GM21528 (cell line): ENCODE measurements around the gene DHRS11.
"Not testable (repeated sequence)": the region's sequence is repeated elsewhere in the genome, so short reads cannot be mapped to it uniquely, and the experiment has no call there.

Experiments
- ATAC-seq: cut with Tn5 transposase; IDR thresholded peaks from one replicate; pipeline ENCODE4 v1.9.1; 2021; ENCODE audit warnings: mild to moderate bottlenecking, moderate library complexity; ENCODE audit not compliant: unreplicated experiment, low FRiP score

DHRS11 gene

DNA sequence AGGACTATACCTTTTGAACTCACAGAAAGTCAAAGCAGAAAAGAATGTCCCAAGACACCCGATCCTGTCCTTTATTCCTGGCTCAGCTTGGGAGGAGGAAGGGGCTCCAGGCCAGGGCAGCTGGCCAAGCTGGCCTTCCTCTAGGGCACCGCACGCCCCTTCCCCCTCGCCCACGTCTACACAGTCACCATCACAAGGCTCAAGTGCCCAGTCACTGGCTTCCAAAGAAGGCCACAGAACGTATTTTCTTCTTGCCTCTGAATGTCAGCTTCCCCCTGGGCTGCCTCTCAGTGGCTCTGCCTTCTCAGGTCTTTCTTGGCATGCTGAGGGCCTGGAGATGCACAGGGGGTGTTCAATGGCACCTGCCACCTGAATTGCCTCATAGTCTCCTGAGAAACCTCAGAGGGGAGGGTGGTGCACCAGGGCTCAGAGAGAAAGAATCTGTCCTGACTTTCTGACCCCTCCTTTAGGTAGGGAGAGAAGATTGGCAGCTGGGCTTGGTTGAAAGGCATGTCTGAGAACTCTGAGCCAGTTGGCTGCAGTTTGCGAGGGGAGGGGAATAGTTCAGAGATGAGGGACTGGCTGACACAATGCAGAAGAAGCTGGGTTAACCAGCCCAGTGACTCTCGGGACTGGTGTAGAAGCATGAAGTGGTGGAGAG, 2.1 kb downstream of the DHRS11 start:
- no peak for ATAC-seq

DNA sequence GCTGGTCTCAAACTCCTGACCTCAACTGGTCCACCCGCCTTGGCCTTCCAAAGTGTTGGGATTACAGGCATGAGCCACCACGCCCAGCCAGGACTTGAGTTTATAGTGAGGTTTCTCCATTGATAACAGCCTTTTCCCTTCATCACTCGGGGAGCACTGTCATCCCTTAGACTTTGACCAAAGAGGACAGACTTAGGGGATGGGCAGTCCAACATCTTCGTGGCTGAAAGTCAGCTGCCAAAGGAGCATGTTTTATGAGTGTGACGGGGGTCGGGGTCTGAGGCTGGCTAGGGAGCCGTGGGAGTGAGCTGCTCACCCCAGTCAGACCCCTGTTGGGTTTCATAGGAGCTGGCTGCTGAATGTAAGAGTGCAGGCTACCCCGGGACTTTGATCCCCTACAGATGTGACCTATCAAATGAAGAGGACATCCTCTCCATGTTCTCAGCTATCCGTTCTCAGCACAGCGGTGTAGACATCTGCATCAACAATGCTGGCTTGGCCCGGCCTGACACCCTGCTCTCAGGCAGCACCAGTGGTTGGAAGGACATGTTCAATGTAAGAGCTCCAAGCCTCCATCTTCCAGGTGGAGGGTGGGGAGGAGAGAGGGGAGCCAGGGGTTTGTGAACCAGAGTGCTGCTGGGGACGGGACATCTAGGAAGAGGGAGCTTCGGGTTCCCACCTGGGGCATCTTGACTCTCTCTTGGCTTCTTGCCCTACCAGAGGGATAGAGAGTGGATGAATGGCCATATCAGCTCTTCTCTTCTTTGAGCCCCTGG, 3.1 kb downstream of the DHRS11 start:
- no peak for ATAC-seq

DNA sequence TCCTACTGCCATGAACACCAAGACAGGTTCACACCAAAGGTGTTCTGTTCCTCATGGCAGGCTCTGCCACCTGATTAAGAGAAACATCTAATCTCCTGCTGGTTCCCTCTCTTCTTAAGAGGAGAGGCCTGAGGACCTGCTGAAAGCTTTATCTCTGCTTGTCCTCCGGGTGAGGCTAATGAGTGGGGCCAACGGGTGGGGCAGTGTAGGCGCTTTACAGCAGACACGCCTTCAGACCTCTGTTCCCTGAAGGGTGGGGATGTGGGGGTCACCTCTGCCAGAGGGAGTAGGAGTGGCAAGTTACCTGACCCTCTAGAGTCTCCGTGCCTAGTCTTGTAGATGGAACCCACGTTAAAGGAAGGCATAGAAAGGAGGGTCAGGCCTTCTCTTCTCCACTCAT, 5.5 kb downstream of the DHRS11 start:
- ATAC-seq = no peak

DNA sequence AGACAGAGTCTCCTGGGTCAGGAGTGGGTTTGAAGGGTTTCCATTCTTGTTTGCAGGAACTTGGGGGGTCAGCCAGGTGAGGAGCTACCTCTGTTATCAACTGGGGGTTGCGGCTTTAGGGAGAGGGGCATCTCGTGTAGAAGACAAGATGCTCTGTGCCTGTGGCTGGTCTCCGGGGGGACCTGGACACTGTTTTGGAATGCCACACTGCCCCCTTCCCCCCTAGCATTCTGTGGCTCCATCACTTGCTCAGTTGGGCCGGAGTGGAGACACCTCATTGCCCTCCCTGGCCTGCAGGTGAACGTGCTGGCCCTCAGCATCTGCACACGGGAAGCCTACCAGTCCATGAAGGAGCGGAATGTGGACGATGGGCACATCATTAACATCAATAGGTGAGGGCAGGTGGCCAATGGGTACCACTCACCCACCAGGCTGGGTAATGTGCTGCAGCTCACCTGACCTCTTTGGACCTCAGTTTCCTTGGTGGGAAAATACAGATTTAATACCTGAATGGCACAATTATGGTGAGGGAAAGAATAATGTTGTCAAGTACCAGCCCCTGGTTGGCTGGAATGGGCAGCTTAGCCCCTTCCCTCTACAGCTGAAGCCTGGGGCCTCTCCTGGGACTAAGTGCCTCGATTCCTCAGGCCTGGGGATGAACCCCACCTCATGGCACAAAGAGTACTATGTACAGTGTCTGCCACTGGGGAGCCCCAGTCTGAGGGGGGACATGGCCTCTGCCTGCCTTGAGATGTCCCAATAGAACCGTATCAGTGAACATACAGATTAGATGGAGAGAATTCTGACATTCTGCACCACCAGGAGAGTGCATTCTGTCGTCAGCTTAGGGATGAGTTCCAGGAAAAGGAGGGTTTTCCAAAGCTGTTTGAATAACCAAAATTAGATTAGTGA, 6.4 kb downstream of the DHRS11 start:
- no peak for ATAC-seq

DNA sequence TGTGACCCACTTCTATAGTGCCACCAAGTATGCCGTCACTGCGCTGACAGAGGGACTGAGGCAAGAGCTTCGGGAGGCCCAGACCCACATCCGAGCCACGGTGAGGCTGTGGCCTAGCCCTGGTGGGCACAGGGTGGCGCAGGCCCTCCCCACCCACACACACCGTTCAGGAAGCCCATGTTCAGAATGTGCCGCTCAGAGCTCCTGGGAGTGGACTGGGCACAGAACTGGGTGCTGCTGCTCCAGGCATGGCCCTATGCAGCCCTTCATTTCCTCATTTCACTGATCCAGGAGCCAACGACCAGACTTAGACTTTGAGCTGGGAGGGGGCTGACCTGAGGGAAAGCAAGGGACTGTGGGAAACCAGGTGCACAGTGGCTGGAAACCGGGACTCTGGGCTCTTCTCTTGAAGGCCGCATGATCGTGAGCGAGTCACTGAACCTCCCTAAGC, 7.3 kb downstream of the DHRS11 start:
- ATAC-seq = no peak

DNA sequence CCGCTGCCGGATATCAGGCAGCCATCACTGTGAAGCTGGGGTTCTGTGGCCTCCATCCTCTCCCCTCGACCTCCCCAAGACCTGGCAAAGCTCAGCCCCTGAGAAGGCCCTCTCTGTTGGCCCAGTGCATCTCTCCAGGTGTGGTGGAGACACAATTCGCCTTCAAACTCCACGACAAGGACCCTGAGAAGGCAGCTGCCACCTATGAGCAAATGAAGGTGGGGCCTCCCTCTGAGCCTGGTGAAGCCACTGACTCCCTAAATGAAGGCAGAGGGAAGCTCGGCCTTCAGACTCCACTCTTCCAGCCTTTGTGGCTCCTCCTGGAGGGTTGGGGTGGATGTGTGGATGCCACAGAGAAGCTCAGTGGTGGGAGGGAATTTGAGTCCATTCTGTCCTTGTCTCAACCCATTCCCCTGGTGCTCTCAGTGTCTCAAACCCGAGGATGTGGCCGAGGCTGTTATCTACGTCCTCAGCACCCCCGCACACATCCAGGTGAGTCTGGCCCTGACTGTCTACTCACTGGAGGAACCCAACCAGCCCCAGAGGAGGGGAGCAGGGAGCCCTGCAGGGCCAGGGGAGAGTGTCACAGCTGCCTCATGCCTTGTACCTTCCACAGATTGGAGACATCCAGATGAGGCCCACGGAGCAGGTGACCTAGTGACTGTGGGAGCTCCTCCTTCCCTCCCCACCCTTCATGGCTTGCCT, 8.0 kb downstream of the DHRS11 start:
- ATAC-seq = no peak

DNA sequence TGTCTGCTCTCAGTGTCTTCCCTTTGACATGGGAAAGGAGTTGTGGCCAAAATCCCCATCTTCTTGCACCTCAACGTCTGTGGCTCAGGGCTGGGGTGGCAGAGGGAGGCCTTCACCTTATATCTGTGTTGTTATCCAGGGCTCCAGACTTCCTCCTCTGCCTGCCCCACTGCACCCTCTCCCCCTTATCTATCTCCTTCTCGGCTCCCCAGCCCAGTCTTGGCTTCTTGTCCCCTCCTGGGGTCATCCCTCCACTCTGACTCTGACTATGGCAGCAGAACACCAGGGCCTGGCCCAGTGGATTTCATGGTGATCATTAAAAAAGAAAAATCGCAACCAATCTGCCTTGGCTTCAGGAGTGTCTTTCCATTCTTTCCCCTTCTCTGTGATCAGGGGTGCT, 8.8 kb downstream of the DHRS11 start:
- ATAC-seq = no peak

DNA sequence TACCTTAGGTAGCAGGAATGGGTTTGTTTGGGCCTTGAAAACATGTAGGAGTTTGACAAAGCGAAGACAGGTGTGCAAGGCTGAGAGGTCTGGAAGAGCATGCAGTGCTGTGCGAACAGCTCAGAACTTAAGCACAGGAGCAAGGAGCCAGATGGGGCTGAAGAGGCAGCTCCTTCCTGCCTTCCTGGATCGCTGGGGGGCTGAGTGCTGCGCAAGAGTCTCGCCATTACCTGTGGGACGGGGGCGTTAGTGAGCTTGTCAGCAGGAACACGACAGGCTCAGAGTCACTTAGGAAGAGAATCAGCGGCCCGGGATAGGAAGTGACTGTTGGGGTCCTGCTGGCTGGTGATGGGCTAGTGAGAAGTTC, 9.2 kb downstream of the DHRS11 start:
- ATAC-seq = peak; percentile 11

DNA sequence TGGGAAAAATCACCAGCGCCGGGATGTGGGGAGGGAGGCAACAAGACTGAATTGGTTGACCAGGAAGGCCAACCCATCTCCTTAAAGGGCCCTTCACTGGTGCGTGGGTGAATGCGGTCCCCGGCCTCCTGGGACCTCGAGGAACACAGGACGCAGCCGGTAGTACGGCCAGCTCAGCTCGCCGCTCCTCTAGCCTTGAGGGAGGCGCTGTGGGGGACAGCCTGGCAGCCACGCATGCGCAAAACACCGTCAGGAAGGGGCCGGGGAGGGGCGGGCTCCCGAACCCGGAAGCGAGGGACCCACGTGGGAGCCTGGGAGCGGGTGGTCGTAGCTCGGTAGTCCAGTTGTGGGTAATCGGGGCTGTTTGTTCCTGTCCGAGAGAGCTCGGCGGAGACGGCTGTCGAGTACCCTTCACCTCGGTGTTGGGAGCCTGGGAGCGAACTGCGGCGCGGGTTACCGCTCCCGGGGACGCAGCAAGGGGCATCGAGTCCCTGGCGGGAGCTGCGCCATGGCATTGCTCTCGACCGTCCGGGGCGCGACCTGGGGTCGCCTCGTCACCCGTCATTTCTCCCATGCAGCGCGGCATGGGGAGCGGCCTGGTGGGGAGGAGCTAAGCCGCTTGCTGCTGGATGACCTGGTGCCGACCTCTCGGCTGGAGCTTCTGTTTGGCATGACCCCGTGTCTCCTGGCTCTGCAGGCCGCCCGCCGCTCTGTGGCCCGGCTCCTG, 9.8 kb downstream of the DHRS11 start, which contains the start of gene MRM1:
TSS of gene MRM1 (plus strand) at position 281 of the 727 bp plus-strand sequence. CDS start at position 509, 228 bp downstream.
- peak; percentile 70 for ATAC-seq

DNA sequence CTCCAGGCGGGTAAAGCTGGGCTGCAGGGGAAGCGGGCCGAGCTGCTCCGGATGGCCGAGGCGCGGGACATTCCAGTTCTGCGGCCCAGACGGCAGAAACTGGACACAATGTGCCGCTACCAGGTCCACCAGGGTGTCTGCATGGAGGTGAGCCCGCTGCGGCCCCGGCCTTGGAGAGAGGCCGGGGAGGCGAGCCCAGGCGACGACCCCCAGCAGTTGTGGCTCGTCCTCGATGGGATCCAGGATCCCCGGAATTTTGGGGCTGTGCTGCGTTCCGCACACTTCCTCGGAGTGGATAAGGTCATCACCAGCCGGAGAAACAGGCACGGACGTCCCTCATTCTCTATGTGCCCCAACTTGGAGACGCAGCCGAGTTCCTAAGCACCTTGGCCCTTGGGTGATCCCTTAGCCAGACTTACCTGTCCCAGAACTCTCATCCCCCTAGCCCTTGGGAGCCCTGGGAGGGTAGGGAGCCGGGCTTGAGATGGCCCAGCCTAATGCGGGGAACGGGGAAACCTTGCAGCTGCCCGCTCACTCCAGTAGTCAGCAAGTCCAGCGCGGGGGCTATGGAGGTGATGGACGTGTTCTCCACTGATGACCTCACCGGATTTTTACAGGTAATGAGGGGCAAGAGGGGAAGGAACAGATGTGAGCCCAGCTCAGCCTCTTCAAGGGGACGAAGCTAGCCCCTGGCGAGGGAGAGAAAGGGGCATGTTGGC, 10.5 kb downstream of the DHRS11 start:
- no peak for ATAC-seq

DNA sequence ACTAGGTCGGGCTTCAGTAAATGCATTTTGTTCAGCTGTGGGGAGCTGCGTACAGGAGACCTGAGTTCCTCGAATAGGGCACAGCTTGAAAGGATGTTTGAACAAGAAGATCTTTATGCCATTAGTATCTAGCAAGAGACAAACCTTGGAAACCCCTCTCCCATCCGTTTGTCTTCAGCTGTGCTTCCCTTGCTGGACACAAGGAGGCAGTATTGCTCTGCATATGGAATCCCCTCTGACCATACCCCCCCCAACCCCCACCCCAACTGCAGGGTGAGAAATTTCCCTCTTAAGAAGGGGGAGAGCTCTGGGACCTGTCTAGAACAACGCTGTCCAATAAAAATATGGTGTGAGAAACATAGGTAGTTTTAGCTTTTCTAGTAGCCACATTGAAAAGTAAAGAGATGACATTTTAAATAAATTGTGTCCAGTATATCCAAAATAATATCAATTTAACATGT, 11.3 kb downstream of the DHRS11 start:
- no peak for ATAC-seq

DNA sequence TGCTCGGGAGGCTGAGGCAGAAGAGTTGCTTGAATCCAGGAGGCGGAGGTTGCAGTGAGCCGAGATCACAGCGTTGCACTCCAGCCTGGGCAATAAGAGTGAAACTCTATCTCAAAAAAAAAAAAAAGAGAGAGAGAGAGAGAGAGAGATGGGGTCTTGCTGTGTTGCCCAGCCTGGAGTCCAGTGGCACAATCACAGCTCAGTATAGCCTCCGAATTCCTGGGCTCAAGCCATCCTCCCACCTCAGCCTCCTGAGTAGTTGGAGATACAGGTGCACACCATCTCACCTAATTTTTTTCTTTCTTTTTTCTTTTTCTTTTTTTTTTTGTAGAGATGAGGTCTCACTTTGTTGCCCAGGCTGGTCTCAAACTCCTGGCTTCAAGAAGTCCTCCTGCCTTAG, 13.3 kb downstream of the DHRS11 start:
- ATAC-seq = not testable (repeated sequence)

DNA sequence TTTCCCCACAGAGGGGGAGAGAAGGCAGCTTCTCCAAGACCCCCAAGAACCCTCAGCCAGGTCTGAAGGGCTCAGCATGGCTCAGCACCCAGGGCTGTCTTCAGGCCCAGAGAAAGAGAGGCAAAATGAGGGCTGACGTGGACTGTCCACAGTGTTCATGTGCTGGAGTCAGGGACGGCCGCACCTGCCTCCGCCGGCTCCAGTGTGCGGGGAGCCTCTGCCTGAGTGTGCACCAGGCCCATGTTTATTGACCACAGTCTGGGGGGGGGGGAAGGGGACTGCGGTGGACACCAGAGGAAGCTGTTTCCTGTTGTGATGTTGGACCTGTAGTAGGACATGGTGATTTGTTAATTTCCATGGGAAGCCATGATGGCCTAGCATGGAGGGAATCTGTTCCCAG, 16.6 kb downstream of the DHRS11 start:
- ATAC-seq = no peak

DNA sequence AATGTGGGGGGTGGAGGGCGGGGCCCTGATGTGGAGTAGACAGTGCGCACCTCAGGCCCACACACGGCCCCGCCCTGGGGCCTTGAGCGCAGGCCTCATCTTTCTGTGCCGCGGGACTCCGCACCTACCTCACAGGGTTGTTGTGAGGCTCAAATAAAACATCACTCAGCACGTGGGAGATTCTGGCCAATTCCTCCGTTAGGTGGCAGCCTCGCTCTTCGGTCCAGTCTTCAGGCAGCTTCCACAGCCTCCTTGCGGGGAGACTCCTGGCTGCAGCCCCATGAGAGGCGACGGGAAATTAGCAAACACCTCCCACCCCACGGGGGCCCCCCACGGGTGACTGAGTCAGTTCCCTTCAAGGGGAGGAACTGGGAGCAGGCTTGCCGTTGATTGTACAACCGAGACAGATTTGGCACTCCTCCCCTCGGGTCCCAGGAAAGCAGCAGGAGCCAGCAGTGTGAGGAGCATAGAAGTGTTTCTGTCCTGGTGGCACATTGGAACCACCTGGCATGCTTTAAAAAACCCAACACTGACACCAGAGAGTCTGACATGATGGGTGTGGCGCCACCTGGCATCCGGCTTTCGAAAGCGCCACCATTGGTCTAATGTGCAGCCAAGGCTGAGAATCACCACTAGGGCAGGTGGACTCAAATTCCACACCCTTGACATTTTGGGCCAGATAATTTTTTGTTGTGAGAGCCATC, 17.3 kb downstream of the DHRS11 start:
- ATAC-seq = no peak

DNA sequence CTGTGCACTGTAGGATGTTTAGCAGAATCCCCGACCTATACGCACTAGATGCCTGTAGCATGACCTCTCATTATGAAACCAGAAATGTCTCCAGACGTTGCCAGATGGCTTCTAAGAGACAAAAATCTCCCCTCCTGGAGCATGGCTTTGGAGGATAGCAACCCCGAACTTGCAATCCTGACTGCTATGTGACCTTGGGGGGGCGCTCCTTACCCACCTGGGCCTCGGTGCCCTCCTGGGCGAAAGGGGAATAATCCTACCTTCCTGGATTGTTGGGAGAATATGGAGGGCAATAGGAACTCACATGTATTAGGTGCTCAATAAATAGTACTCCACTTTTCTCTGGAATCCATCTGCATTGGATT, 17.8 kb downstream of the DHRS11 start:
- no peak for ATAC-seq

DNA sequence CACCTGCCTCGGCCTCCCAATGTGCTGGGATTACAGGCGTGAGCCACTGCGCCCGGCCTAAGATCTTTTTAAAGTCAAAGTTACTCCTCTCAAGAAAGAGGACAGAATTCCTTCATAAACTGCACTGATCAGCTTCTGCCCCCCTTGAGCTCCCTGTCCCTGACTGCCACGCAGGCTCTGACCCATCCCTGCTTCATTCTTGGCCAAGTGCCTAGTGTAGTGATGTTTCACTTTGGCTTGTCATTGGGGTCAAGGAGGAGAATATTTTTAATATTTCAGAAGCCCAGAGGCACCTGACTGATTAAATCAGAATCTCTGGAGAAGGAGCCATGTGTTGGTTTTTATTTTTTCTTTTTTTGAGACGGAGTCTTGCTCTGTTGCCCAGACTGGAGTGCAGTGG, 18.8 kb downstream of the DHRS11 start:
- no peak for ATAC-seq

DNA sequence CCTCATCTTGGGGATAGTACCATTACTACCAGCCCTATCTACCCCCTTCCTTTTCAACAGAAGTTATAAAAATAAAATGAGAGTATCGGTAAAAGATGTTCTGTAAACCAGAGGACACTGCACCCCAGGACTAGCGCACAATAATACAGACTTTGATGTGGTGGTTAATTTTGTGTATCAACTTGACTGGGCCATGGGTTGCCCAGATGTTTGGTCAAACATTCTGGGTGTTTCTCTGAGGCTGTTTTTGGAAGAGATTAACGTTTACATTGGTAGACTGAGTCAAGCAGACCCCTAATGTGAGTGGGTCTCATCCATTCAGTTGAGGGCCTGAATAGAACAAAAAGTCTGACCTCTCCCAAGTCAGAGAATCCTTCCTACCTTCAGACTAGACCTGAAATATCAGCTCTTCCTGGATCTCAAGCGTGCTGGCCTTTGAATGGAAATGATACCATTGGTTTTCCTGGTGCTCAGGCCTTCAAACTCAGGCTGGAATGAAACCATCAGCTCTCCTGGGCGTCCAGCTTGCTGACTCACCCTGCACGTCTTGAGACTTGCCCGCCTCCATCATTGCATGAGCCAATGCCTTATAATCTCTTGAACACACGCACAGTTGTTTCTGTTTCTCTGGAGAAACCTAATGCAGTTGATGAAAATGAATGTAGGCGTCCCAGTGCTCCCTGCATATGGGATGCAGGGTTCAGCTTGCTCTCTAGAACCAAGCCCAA, 19.8 kb downstream of the DHRS11 start:
- ATAC-seq = no peak

DNA sequence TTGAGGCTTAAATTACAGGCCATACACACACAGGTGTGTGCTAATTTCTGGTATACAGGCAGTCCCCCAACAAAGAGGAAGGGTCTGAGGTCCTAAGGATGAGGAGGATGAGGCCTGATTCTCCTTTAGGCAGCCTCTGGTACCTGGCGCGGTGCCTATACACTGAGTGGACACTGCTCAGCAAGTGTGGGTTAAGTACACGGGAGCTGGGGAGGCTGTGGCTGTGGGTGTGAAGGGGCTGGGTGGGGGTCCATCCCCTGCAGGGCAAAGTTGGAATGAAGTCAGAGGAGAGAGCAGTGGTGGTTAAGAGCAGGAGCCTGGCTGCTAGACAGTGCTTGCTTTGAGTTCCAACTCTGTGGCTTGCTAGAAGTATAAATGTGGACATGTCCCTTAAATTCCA, 20.6 kb downstream of the DHRS11 start:
- no peak for ATAC-seq
